Spleen (tissue), 11 donors: ENCODE data around the gene DCP2. TPM values are rescaled to one million over a fixed set of nuclear protein-coding genes. Genes with fewer than 3 reads are reported as not detected.

Experiments
- DNase-seq: peaks from one replicate; pipeline ENCODE4 v3.0.0-alpha.2; 2020
- H3K27ac ChIP-seq, 8 donors: fragments of 200-600 bp; sonication (generic) in 7 of 8; 1 replicate in 4 of 8; 2 replicates in 4 of 8; pipeline versions ENCODE4 v1.5.0 to v1.8.0; 2016 to 2021; ENCODE audit warnings: inconsistent platforms in 4 of 8, mild to moderate bottlenecking in 4 of 8, moderate library complexity in 1 of 8
- H3K27me3 ChIP-seq, 7 donors: fragments of 200-600 bp; sonication (generic) in 6 of 7; replicated peaks in 1 of 7; 1 replicate in 4 of 7; 2 replicates in 3 of 7; pipeline versions ENCODE4 v1.5.0 to v1.8.0; 2016 to 2021; ENCODE audit warnings: inconsistent platforms in 3 of 7, mild to moderate bottlenecking in 1 of 7
- H3K36me3 ChIP-seq, 6 donors: fragments of 200-600 bp; sonication (generic) in 5 of 6; 1 replicate in 4 of 6; 2 replicates in 2 of 6; pipeline versions ENCODE4 v1.5.0 to v1.8.0; 2016 to 2021; ENCODE audit warnings: inconsistent platforms in 2 of 6
- H3K4me1 ChIP-seq, 6 donors: fragments of 200-600 bp; sonication (generic) in 5 of 6; 1 replicate in 3 of 6; 2 replicates in 3 of 6; pipeline versions ENCODE4 v1.5.0 to v1.8.0; 2016 to 2021; ENCODE audit warnings: inconsistent platforms in 3 of 6
- H3K4me3 ChIP-seq, 8 donors: fragments of 200-600 bp; sonication (generic) in 7 of 8; 1 replicate in 4 of 8; 2 replicates in 4 of 8; pipeline versions ENCODE4 v1.5.0 to v1.8.0; 2016 to 2021; ENCODE audit warnings: inconsistent platforms in 4 of 8, mild to moderate bottlenecking in 4 of 8, moderate library complexity in 2 of 8
- H3K9me3 ChIP-seq, 8 donors: fragments of 200-600 bp; sonication (generic) in 7 of 8; 1 replicate in 4 of 8; 2 replicates in 4 of 8; pipeline versions ENCODE4 v1.5.0 to v1.8.0; 2016 to 2021; ENCODE audit warnings: inconsistent platforms in 4 of 8
- POLR2A ChIP-seq, 3 donors: fragments of 450-650 bp; IDR thresholded peaks; one replicate each; pipeline ENCODE4 v1.5.1; 2017; ENCODE audit warnings: antibody characterized with exemption in 3 of 3, mild to moderate bottlenecking in 1 of 3
- POLR2AphosphoS5 ChIP-seq, 3 donors: sonication (generic); formaldehyde crosslinking; IDR thresholded peaks; one replicate each; pipeline ENCODE4 v1.5.1; 2017; ENCODE audit warnings: antibody characterized with exemption in 3 of 3
- WGBS, 5 donors: extraction: QIAGEN DNeasy Blood & Tissue Kit in 3 of 5; methylation state at CpG; one replicate each; pipeline versions ENCODE4 v1.1.5 to v1.1.7; 2013 to 2018; 5-methylcytosine and 5-hydroxymethylcytosine counted together
- intact Hi-C: fragments of 100-400 bp; cut with DNase I; formaldehyde crosslinking; loops from one replicate; pipeline ENCODE4 v1.15.0; 2023; ENCODE audit warnings: low total_unique reads
- polyA plus RNA-seq, 3 donors: library from polyadenylated mRNA; stranded (reverse); fragments of 200-250 nt; gene quantifications; one replicate each; pipeline ENCODE4 v1.2.1, GENCODE V29; 2013
- total RNA-seq, 7 donors: library from RNA; depleted of rRNA in 3 of 7; stranded (reverse); fragments of >200 nt in 3 of 7; fragmentation: NEBNext Ultra II Directional in 4 of 7; extraction: Animal tissue kit (Norgen Biotek cat#: 25700) in 4 of 7; gene quantifications; one replicate each; pipeline versions ENCODE4 v1.1.0 to v1.2.1, GENCODE V29; 2016 to 2021
- TF ChIP-seq, protein P1 (sequence below), 11 experiments: fragments of 200-600 bp in 7 of 11; fragments of 450-650 bp in 4 of 11; sonication (generic) in 4 of 11; IDR thresholded peaks in 8 of 11; conservative IDR thresholded peaks in 3 of 11; 1 replicate in 7 of 11; 2 replicates in 4 of 11; pipeline versions ENCODE4 v1.4.0 to v1.8.0; 2016 to 2021; ENCODE audit warnings: antibody characterized with exemption in 11 of 11, inconsistent platforms in 4 of 11, mild to moderate bottlenecking in 1 of 11
- donor health status: healthy with polysubstance abuse.
- donor health status: DM: no; HTN: no; CAD: no; lungs with moderate emphysema.
- donor health status: DM: no; HTN: no; CAD: no.
- donor health status: Bipolar disorder and iron deficiency.
- donor health status: healthy.
- donor health status: DM: no; HTN: no; CAD: no.
- donor health status: DM: yes; HTN: yes; CAD: no.

The DCP2 gene
- total and polyA plus RNA-seq, 10 donors = 17.5 to 110 (median 78.4) TPM

- no peak for DNase-seq
- H3K9me3 ChIP-seq = no peaks in the 10 kb centered on the region
- intact Hi-C loops = no loop called here
- peak overlapping the region in 2 of 8 donors; percentile 46 for H3K27ac ChIP-seq
- H3K27me3 ChIP-seq = no peaks in the 10 kb centered on the region
- TF ChIP-seq POLR2A (IDR thresholded peaks at IDR 0.05) (no peak), POLR2AphosphoS5 (IDR thresholded peaks at IDR 0.05) (no peak)
- TF ChIP-seq, protein P1, sequence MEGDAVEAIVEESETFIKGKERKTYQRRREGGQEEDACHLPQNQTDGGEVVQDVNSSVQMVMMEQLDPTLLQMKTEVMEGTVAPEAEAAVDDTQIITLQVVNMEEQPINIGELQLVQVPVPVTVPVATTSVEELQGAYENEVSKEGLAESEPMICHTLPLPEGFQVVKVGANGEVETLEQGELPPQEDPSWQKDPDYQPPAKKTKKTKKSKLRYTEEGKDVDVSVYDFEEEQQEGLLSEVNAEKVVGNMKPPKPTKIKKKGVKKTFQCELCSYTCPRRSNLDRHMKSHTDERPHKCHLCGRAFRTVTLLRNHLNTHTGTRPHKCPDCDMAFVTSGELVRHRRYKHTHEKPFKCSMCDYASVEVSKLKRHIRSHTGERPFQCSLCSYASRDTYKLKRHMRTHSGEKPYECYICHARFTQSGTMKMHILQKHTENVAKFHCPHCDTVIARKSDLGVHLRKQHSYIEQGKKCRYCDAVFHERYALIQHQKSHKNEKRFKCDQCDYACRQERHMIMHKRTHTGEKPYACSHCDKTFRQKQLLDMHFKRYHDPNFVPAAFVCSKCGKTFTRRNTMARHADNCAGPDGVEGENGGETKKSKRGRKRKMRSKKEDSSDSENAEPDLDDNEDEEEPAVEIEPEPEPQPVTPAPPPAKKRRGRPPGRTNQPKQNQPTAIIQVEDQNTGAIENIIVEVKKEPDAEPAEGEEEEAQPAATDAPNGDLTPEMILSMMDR (IDR thresholded peaks at IDR 0.05 in 8 of 11, conservative IDR thresholded peaks at IDR 0.05 in 3 of 11) = no peak
- H3K36me3 ChIP-seq = peaks cover 0 to 11% (median 0%) of the 10 kb centered on the region in 6 donors
- H3K4me1 ChIP-seq = peaks cover 0 to 28% (median 15%) of the 10 kb centered on the region in 6 donors
- H3K4me3 ChIP-seq = no peak overlapping the region
- 51 to 66% (median 56%) methylated on average over 9 of the region's 9 CpGs for WGBS, 5 donors
Observed at GRCh38 chr5:113050721-113051382, 74.3 kb downstream of the DCP2 start.

- TF ChIP-seq POLR2A (IDR thresholded peaks at IDR 0.05) = no peak
- TF ChIP-seq POLR2AphosphoS5 (IDR thresholded peaks at IDR 0.05) = no peak
- TF ChIP-seq, protein P1 (IDR thresholded peaks at IDR 0.05 in 8 of 11, conservative IDR thresholded peaks at IDR 0.05 in 3 of 11) = no peak
- intact Hi-C loops = no loop called here
- Histone ChIP-seq H3K27me3 (no peaks in the 10 kb centered on the region), H3K4me1 (peaks cover 0 to 25% (median 12%) of the 10 kb centered on the region in 6 donors), H3K36me3 (peaks cover 0 to 11% (median 0%) of the 10 kb centered on the region in 6 donors), H3K27ac (peak overlapping the region in 1 of 8 donors; percentile 46), H3K4me3 (no peak overlapping the region), H3K9me3 (no peaks in the 10 kb centered on the region)
- WGBS, 5 donors = 77 to 89% (median 85%) methylated on average over 10 of the region's 10 CpGs
- no peak for DNase-seq
Observed at GRCh38 chr5:113052041-113052795, 75.6 kb downstream of the DCP2 start.

DNA sequence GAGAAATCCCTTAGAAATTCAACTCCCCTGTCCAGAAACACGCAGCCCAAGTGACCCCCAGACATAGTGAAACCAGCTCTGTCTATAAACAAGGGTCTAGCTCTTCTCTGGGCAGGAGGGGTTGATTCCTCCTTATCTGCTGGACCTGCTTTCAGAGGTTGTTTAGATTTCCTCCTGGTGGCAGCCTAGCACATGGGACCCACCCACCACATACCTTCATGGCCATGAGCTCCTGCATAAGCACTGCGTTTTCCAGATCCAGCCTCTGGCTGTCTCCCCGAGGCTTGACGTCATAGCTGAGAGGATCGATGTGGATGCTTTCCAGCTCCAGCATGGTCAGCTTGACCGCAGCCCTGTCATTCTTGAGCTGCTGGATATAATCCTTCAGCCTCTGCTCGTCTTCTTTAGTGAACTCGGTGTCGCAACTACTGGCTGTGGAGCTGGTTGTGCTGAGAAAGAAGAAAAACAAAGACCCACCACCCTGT, 77.0 kb downstream of the DCP2 start:
- Histone ChIP-seq H3K36me3 (peaks cover 0 to 11% (median 0%) of the 10 kb centered on the region in 6 donors), H3K27me3 (no peaks in the 10 kb centered on the region), H3K27ac (no peak overlapping the region), H3K9me3 (no peaks in the 10 kb centered on the region), H3K4me1 (peaks cover 0 to 13% (median 2%) of the 10 kb centered on the region in 6 donors), H3K4me3 (no peak overlapping the region)
- 90 to 93% (median 92%) methylated on average over 9 of the region's 9 CpGs for WGBS, 5 donors
- DNase-seq = no peak
- TF ChIP-seq POLR2AphosphoS5 (IDR thresholded peaks at IDR 0.05) (no peak), POLR2A (IDR thresholded peaks at IDR 0.05) (no peak)
- TF ChIP-seq, protein P1 (IDR thresholded peaks at IDR 0.05 in 8 of 11, conservative IDR thresholded peaks at IDR 0.05 in 3 of 11) = no peak
- intact Hi-C loops = no loop called here

GRCh38 chr5:113054899-113055298, 78.3 kb downstream of the DCP2 start:
- DNase-seq = no peak
- peaks cover 0 to 11% (median 0%) of the 10 kb centered on the region in 6 donors for H3K36me3 ChIP-seq
- H3K4me1 ChIP-seq = peaks cover 0 to 13% (median 0%) of the 10 kb centered on the region in 6 donors

More at GRCh38 chr5:113054899-113055298, 78.3 kb downstream of the DCP2 start:
- Histone ChIP-seq H3K4me3 (no peak overlapping the region), H3K27me3 (no peaks in the 10 kb centered on the region), H3K9me3 (no peaks in the 10 kb centered on the region), H3K27ac (no peak overlapping the region)
- WGBS, 5 donors = 94 to 100% (median 97%) methylated on average over 4 to 11 of the region's 11 CpGs
- no peak for TF ChIP-seq POLR2A (IDR thresholded peaks at IDR 0.05)
- TF ChIP-seq, protein P1 (IDR thresholded peaks at IDR 0.05 in 8 of 11, conservative IDR thresholded peaks at IDR 0.05 in 3 of 11) = no peak
- no peak for TF ChIP-seq POLR2AphosphoS5 (IDR thresholded peaks at IDR 0.05)
- intact Hi-C loops = no loop called here
